ENCODE data around the gene FAM3D.

FAM3D gene

GRCh38 chr3:58672880-58673279, 6.3 kb upstream of the FAM3D start:
- no peak overlapping the region for H3K27ac ChIP-seq
- H3K27me3 ChIP-seq (ENCODE audit: insufficient read depth, low read depth), result no peaks in the 10 kb centered on the region
- no peaks in the 10 kb centered on the region for H3K4me1 ChIP-seq (ENCODE audit: low read depth, poor library complexity, severe bottlenecking)
- no peak overlapping the region for H3K4me3 ChIP-seq (IDR thresholded peaks at IDR 0.05; ENCODE audit: insufficient read depth, low read depth, low read length)
- no peaks in the 10 kb centered on the region for H3K79me2 ChIP-seq (ENCODE audit: insufficient read depth, low read depth)
- no peak overlapping the region for H3K4me2 ChIP-seq
- no peak for TF ChIP-seq CTCF (conservative IDR thresholded peaks at IDR 0.05; ENCODE audit: low read depth, low read length)
- H4K20me1 ChIP-seq (ENCODE audit: insufficient read depth), result no peaks in the 10 kb centered on the region
- no peak overlapping the region for H3K9ac ChIP-seq
- H2AFZ ChIP-seq (ENCODE audit: low read depth), result no peak overlapping the region
- no peaks in the 10 kb centered on the region for H3K36me3 ChIP-seq (ENCODE audit: insufficient read depth)

- Histone ChIP-seq H3K79me2 (ENCODE audit: insufficient read depth, low read depth) (no peaks in the 10 kb centered on the region), H3K4me3 (IDR thresholded peaks at IDR 0.05; ENCODE audit: insufficient read depth, low read depth, low read length) (no peak overlapping the region), H2AFZ (ENCODE audit: low read depth) (no peak overlapping the region), H3K4me2 (no peak overlapping the region), H3K27me3 (ENCODE audit: insufficient read depth, low read depth) (no peaks in the 10 kb centered on the region), H3K27ac (no peak overlapping the region), H4K20me1 (ENCODE audit: insufficient read depth) (no peaks in the 10 kb centered on the region), H3K9ac (no peak overlapping the region), H3K36me3 (ENCODE audit: insufficient read depth) (no peaks in the 10 kb centered on the region), H3K4me1 (ENCODE audit: low read depth, poor library complexity, severe bottlenecking) (no peaks in the 10 kb centered on the region)
- TF ChIP-seq CTCF (conservative IDR thresholded peaks at IDR 0.05; ENCODE audit: low read depth, low read length), result no peak
Observed at GRCh38 chr3:58672451-58672850, 5.9 kb upstream of the FAM3D start.

- H4K20me1 ChIP-seq (ENCODE audit: insufficient read depth), result no peaks in the 10 kb centered on the region
- no peak overlapping the region for H3K4me3 ChIP-seq (IDR thresholded peaks at IDR 0.05; ENCODE audit: insufficient read depth, low read depth, low read length)
- no peak overlapping the region for H2AFZ ChIP-seq (ENCODE audit: low read depth)
- TF ChIP-seq CTCF (conservative IDR thresholded peaks at IDR 0.05; ENCODE audit: low read depth, low read length), result no peak
- no peaks in the 10 kb centered on the region for H3K79me2 ChIP-seq (ENCODE audit: insufficient read depth, low read depth)
- H3K27me3 ChIP-seq (ENCODE audit: insufficient read depth, low read depth), result no peaks in the 10 kb centered on the region
- H3K4me1 ChIP-seq (ENCODE audit: low read depth, poor library complexity, severe bottlenecking), result no peaks in the 10 kb centered on the region
- H3K36me3 ChIP-seq (ENCODE audit: insufficient read depth), result no peaks in the 10 kb centered on the region
- no peak overlapping the region for H3K4me2 ChIP-seq
- H3K9ac ChIP-seq, result no peak overlapping the region
- no peak overlapping the region for H3K27ac ChIP-seq
Observed at GRCh38 chr3:58670506-58671135, 4.0 kb upstream of the FAM3D start.

- no peaks in the 10 kb centered on the region for H3K79me2 ChIP-seq (ENCODE audit: insufficient read depth, low read depth)
- no peak overlapping the region for H2AFZ ChIP-seq (ENCODE audit: low read depth)
- no peaks in the 10 kb centered on the region for H3K27me3 ChIP-seq (ENCODE audit: insufficient read depth, low read depth)
- no peaks in the 10 kb centered on the region for H3K36me3 ChIP-seq (ENCODE audit: insufficient read depth)
- H3K9ac ChIP-seq, result no peak overlapping the region
- no peaks in the 10 kb centered on the region for H3K4me1 ChIP-seq (ENCODE audit: low read depth, poor library complexity, severe bottlenecking)
- H3K27ac ChIP-seq, result no peak overlapping the region
- H3K4me3 ChIP-seq (IDR thresholded peaks at IDR 0.05; ENCODE audit: insufficient read depth, low read depth, low read length), result no peak overlapping the region
- no peaks in the 10 kb centered on the region for H4K20me1 ChIP-seq (ENCODE audit: insufficient read depth)
- no peak overlapping the region for H3K4me2 ChIP-seq
- TF ChIP-seq CTCF (conservative IDR thresholded peaks at IDR 0.05; ENCODE audit: low read depth, low read length), result no peak
Observed at GRCh38 chr3:58668247-58668646, 1.7 kb upstream of the FAM3D start.
